Thoracic aorta (tissue), 2 donors: Measurements from ENCODE around the gene TRIP10. TPM values are rescaled to one million over a fixed set of nuclear protein-coding genes. Genes with fewer than 3 reads are reported as not detected.
"Not testable (repeated sequence)": the region's sequence is repeated elsewhere in the genome, so short reads cannot be mapped to it uniquely, and the experiment has no call there.

Source experiments
- ATAC-seq: fragments of 150-250 bp; one replicate; pipeline ENCODE4 v1.8.0; 2017; ENCODE audit warnings: low read depth; ENCODE audit not compliant: insufficient number of reproducible peaks, low FRiP score
- DNase-seq: peaks from one replicate; pipeline ENCODE4 v3.0.0-alpha.2; 2020; ENCODE audit warnings: low spot score
- H3K27ac ChIP-seq, 2 donors: fragments of 200-600 bp; sonication (generic); 1 replicate in 1 of 2; 2 replicates in 1 of 2; pipeline ENCODE4 v1.5.1; 2016; ENCODE audit warnings: mild to moderate bottlenecking in 2 of 2, moderate library complexity in 2 of 2
- H3K27me3 ChIP-seq: fragments of 200-600 bp; sonication (generic); replicated peaks from 2 replicates; pipeline ENCODE4 v1.6.0; 2016; ENCODE audit warnings: mild to moderate bottlenecking; ENCODE audit not compliant: insufficient read depth
- H3K36me3 ChIP-seq: fragments of 200-600 bp; sonication (generic); one replicate; pipeline ENCODE4 v1.5.1; 2016
- H3K4me1 ChIP-seq, 2 donors: fragments of 200-600 bp; sonication (generic); 1 replicate in 1 of 2; 2 replicates in 1 of 2; pipeline versions ENCODE4 v1.5.1 to v1.6.0; 2016; ENCODE audit warnings: low read depth in 2 of 2, mild to moderate bottlenecking in 1 of 2; ENCODE audit not compliant: control insufficient read depth in 1 of 2
- H3K4me3 ChIP-seq: fragments of 200-600 bp; sonication (generic); 2 replicates; pipeline ENCODE4 v1.5.1; 2016; ENCODE audit warnings: mild to moderate bottlenecking
- H3K9me3 ChIP-seq: fragments of 200-600 bp; sonication (generic); 2 replicates; pipeline ENCODE4 v1.5.1; 2016
- CTCF ChIP-seq: fragments of 200-600 bp; sonication (generic); IDR thresholded peaks from one replicate; pipeline ENCODE4 v1.5.1; 2019; ENCODE audit warnings: antibody characterized with exemption
- total RNA-seq, 2 donors: library from RNA; depleted of rRNA; stranded (reverse); fragments of >200 nt; gene quantifications; one replicate each; pipeline versions ENCODE4 v1.1.0 to v1.2.3, GENCODE V29; 2016

TRIP10 gene
- total RNA-seq, 2 donors from 2014 or later: 98.2 to 105 TPM

- no peaks in the 10 kb centered on the region for H3K27me3 ChIP-seq
- H3K27ac ChIP-seq: no peak overlapping the region
- DNase-seq (no peak), ATAC-seq (no peak)
- H3K9me3 ChIP-seq: no peaks in the 10 kb centered on the region
- H3K4me3 ChIP-seq: no peak overlapping the region
- H3K36me3 ChIP-seq: no peaks in the 10 kb centered on the region
- no peak for TF ChIP-seq CTCF
- H3K4me1 ChIP-seq: no peaks in the 10 kb centered on the region
These were observed 31.1 kb upstream of the TRIP10 start for GRCh38 chr19:6708346-6708745.

GRCh38 chr19:6708913-6709312 is 30.6 kb upstream of the TRIP10 start:
- not testable (repeated sequence) for H3K36me3 ChIP-seq, ATAC-seq, H3K27ac ChIP-seq, H3K9me3 ChIP-seq, H3K4me3 ChIP-seq, H3K27me3 ChIP-seq, DNase-seq, H3K4me1 ChIP-seq

- no peak for DNase-seq
- no peak for ATAC-seq
- no peaks in the 10 kb centered on the region for H3K9me3 ChIP-seq
- no peak overlapping the region for H3K4me3 ChIP-seq
- H3K27me3 ChIP-seq: no peaks in the 10 kb centered on the region
- H3K4me1 ChIP-seq: no peaks in the 10 kb centered on the region
- no peak for TF ChIP-seq CTCF
- no peak overlapping the region for H3K27ac ChIP-seq
- no peaks in the 10 kb centered on the region for H3K36me3 ChIP-seq
These were observed 29.9 kb upstream of the TRIP10 start for GRCh38 chr19:6709549-6709948.

GRCh38 chr19:6710273-6711077 is 29.0 kb upstream of the TRIP10 start:
- no peak for DNase-seq
- ATAC-seq: no peak
- no peak for TF ChIP-seq CTCF
- Histone ChIP-seq H3K27ac (no peak overlapping the region), H3K4me1 (no peaks in the 10 kb centered on the region), H3K36me3 (no peaks in the 10 kb centered on the region), H3K4me3 (no peak overlapping the region), H3K27me3 (no peaks in the 10 kb centered on the region), H3K9me3 (no peaks in the 10 kb centered on the region)

GRCh38 chr19:6711078-6711361 is 28.5 kb upstream of the TRIP10 start:
- H3K27me3 ChIP-seq: no peaks in the 10 kb centered on the region
- no peak for TF ChIP-seq CTCF
- H3K27ac ChIP-seq: no peak overlapping the region
- no peak for DNase-seq
- no peak for ATAC-seq
- no peaks in the 10 kb centered on the region for H3K9me3 ChIP-seq
- H3K36me3 ChIP-seq: no peaks in the 10 kb centered on the region
- H3K4me3 ChIP-seq: no peak overlapping the region
- H3K4me1 ChIP-seq: no peaks in the 10 kb centered on the region

GRCh38 chr19:6711605-6712004 is 27.9 kb upstream of the TRIP10 start:
- Histone ChIP-seq H3K27ac (no peak overlapping the region), H3K36me3 (no peaks in the 10 kb centered on the region), H3K9me3 (no peaks in the 10 kb centered on the region), H3K27me3 (no peaks in the 10 kb centered on the region), H3K4me3 (no peak overlapping the region), H3K4me1 (no peaks in the 10 kb centered on the region)
- DNase-seq (no peak), ATAC-seq (no peak)
- TF ChIP-seq CTCF: no peak
